SW480 (cell line): ENCODE results near the gene PIR.
A peak's percentile ranks its signal among the peaks of the same experiment; 100 is the strongest.

Source experiments
- DNase-seq: peaks from one replicate; pipeline ENCODE4 v3.0.0-alpha.2; 2016; ENCODE audit warnings: low spot score

The PIR gene

GRCh38 chrX:15483891-15484290, 9.2 kb downstream of the PIR start:
- DNase-seq: no peak

- DNase-seq: no peak
These were observed 17.6 kb downstream of the PIR start for GRCh38 chrX:15475486-15475885.

GRCh38 chrX:15475021-15475420, 18.1 kb downstream of the PIR start:
- peak; percentile 86 for DNase-seq

GRCh38 chrX:15474028-15474427, 19.1 kb downstream of the PIR start:
- DNase-seq: no peak

- no peak for DNase-seq
These were observed 20.6 kb downstream of the PIR start for GRCh38 chrX:15472531-15472930.

GRCh38 chrX:15471028-15471427, 22.1 kb downstream of the PIR start:
- peak; percentile 55 for DNase-seq

GRCh38 chrX:15469613-15470012, 23.5 kb downstream of the PIR start:
- DNase-seq: no peak

- no peak for DNase-seq
These were observed 25.1 kb downstream of the PIR start for GRCh38 chrX:15468036-15468435.

GRCh38 chrX:15465896-15466651, 27.1 kb downstream of the PIR start:
- DNase-seq: no peak

- no peak for DNase-seq
These were observed 27.8 kb downstream of the PIR start for GRCh38 chrX:15465347-15465746.

- DNase-seq: no peak
These were observed 28.4 kb downstream of the PIR start for GRCh38 chrX:15464704-15465103.

- no peak for DNase-seq
These were observed 41.2 kb downstream of the PIR start for GRCh38 chrX:15451913-15452312.

- peak; percentile 14 for DNase-seq
These were observed 45.0 kb downstream of the PIR start for GRCh38 chrX:15448010-15448639.

GRCh38 chrX:15441464-15441863, 51.7 kb downstream of the PIR start:
- DNase-seq: no peak

GRCh38 chrX:15438332-15438731, 54.8 kb downstream of the PIR start:
- DNase-seq: no peak

GRCh38 chrX:15437724-15438123, 55.4 kb downstream of the PIR start:
- no peak for DNase-seq

- DNase-seq: no peak
These were observed 57.1 kb downstream of the PIR start for GRCh38 chrX:15435836-15436619.

- DNase-seq: no peak
These were observed 58.9 kb downstream of the PIR start for GRCh38 chrX:15434205-15434604.

- DNase-seq: no peak
These were observed 62.5 kb downstream of the PIR start for GRCh38 chrX:15430584-15430983.

GRCh38 chrX:15430076-15430475, 63.1 kb downstream of the PIR start:
- no peak for DNase-seq

GRCh38 chrX:15425024-15425423, 68.1 kb downstream of the PIR start:
- DNase-seq: no peak

- no peak for DNase-seq
These were observed 74.4 kb downstream of the PIR start for GRCh38 chrX:15418707-15419181.
